ENCODE data around the gene SLC45A2.
"Not testable (repeated sequence)": the region's sequence is repeated elsewhere in the genome, so short reads cannot be mapped to it uniquely, and the experiment has no call there.

Gene SLC45A2

GRCh38 chr5:33929925-33930690 lies 54.4 kb downstream of the SLC45A2 start:
- no peak for DNase-seq (ENCODE audit: low read depth, low spot score)

GRCh38 chr5:33928283-33928682 lies 56.2 kb downstream of the SLC45A2 start:
- no peak for DNase-seq (ENCODE audit: low read depth, low spot score)

- DNase-seq (ENCODE audit: low read depth, low spot score), result no peak
Observed at GRCh38 chr5:33927685-33928084, 56.8 kb downstream of the SLC45A2 start.

- DNase-seq (ENCODE audit: low read depth, low spot score), result no peak
Observed at GRCh38 chr5:33925278-33925677, 59.2 kb downstream of the SLC45A2 start.

- no peak for DNase-seq (ENCODE audit: low read depth, low spot score)
Observed at GRCh38 chr5:33921002-33921401, 63.5 kb downstream of the SLC45A2 start.

GRCh38 chr5:33914844-33915243 lies 69.6 kb downstream of the SLC45A2 start:
- not testable (repeated sequence) for DNase-seq (ENCODE audit: low read depth, low spot score)

- not testable (repeated sequence) for DNase-seq (ENCODE audit: low read depth, low spot score)
Observed at GRCh38 chr5:33906248-33906647, 78.2 kb downstream of the SLC45A2 start.

- no peak for DNase-seq (ENCODE audit: low read depth, low spot score)
Observed at GRCh38 chr5:33905381-33905780, 79.1 kb downstream of the SLC45A2 start.

GRCh38 chr5:33903118-33903517 lies 81.4 kb downstream of the SLC45A2 start:
- no peak for DNase-seq (ENCODE audit: low read depth, low spot score)

GRCh38 chr5:33901156-33901555 lies 83.3 kb downstream of the SLC45A2 start:
- DNase-seq (ENCODE audit: low read depth, low spot score), result no peak
